Testis (tissue), 3 donors: ENCODE data around the gene CLDN14. TPM values are rescaled to one million over a fixed set of nuclear protein-coding genes. Genes with fewer than 3 reads are reported as not detected.

Source experiments
- DNase-seq: peaks from one replicate; pipeline ENCODE4 v3.0.0-alpha.2; 2019
- H3K27ac ChIP-seq, 2 donors: fragments of 200-600 bp; sonication (generic); one replicate each; pipeline ENCODE4 v1.5.1; 2019
- H3K27me3 ChIP-seq: fragments of 200-600 bp; sonication (generic); one replicate; pipeline ENCODE4 v1.5.1; 2019
- H3K36me3 ChIP-seq: fragments of 200-600 bp; sonication (generic); one replicate; pipeline ENCODE4 v1.5.1; 2017; ENCODE audit warnings: low read depth; ENCODE audit errors: missing control alignments
- H3K4me1 ChIP-seq: fragments of 200-600 bp; sonication (generic); one replicate; pipeline ENCODE4 v1.5.1; 2019
- H3K4me3 ChIP-seq, 2 donors: fragments of 200-600 bp; sonication (generic); one replicate each; pipeline ENCODE4 v1.5.1; 2017 to 2019
- H3K9me3 ChIP-seq: fragments of 200-600 bp; sonication (generic); one replicate; pipeline ENCODE4 v1.5.1; 2017
- POLR2A ChIP-seq: fragments of 450-650 bp; IDR thresholded peaks from one replicate; pipeline ENCODE4 v1.6.1; 2017; ENCODE audit warnings: antibody characterized with exemption, mild to moderate bottlenecking, moderate library complexity
- WGBS, 2 donors: methylation state at CpG; one replicate each; pipeline ENCODE4 v1.1.5; 2018; 5-methylcytosine and 5-hydroxymethylcytosine counted together
- intact Hi-C: fragments of 100-400 bp; cut with DNase I; formaldehyde crosslinking; loops from one replicate; pipeline ENCODE4 v1.15.1; 2023; ENCODE audit warnings: low total_unique reads
- polyA plus RNA-seq: library from polyadenylated mRNA; stranded (reverse); fragments of 350-450 nt; fragmentation: Illumina TruSeq; extraction: RNeasy Lipid Tissue Mini Kit (QIAGEN cat#74804); gene quantifications from one replicate; pipeline ENCODE4 v1.2.3, GENCODE V29; 2014; ENCODE audit warnings: low read depth, low replicate concordance; ENCODE audit not compliant: insufficient read depth
- total RNA-seq, 2 donors: library from RNA; depleted of rRNA; stranded (reverse); fragments of >200 nt; gene quantifications; one replicate each; pipeline ENCODE4 v1.2.3, GENCODE V29; 2016
- TF ChIP-seq, protein P1 (sequence below), 3 experiments: fragments of 450-650 bp in 2 of 3; fragments of 200-600 bp in 1 of 3; sonication (generic) in 1 of 3; IDR thresholded peaks; one replicate each; pipeline ENCODE4 v1.5.1; 2016 to 2019; ENCODE audit warnings: antibody characterized with exemption in 3 of 3, mild to moderate bottlenecking in 2 of 3, moderate library complexity in 1 of 3

Gene CLDN14
- total and polyA plus RNA-seq, 3 donors from 2014 or later: 0.31 to 0.96 (median 0.31) TPM

DNA sequence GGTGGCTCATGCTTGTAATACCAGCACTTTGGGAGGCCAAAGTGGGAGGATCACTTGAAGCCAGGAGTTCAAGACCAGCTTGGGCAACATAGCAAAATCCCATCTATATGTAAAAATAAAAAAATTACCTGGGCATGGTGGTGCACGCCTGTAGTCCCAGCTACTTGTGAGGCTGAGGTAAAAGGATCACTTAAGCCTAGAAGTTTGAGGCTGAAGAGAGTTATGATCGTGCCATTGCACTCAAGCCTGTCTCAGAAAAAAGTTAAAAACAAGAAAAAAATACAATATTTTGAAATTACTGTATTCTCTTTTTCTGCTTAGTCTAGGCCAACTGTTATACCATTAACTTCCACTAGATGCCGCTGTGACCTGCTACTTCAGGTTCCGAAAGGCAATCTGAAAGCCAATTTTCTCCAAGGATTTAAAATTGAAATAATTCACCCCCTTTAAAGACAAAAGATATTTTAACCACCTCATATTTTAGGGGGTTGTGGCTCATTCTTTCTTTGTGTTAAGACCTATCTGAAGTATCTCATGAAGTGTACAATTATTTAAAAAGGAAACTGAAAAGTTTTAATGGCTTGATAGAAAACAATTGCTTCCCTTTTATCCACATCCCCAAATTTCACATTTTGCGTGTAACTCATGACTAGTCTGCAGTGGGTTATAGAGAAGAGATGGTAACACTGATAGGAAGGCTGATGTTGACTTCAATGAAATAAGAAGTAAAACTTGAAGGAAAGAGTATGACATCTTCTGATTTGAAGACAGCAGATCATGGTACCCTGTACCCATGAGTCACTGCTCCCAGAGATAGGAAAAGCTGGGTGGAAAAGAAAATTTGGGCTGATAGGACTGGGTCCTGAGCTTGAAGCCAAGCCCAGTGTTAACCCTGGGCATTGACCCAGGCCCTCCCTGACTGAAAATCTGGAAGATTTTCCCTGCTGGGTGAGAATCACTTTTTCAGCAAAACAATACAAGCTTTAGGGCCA is 24.4 kb upstream of the CLDN14 start:
- Histone ChIP-seq H3K4me1 (no peaks in the 10 kb centered on the region), H3K4me3 (no peak overlapping the region), H3K9me3 (no peaks in the 10 kb centered on the region), H3K27ac (no peak overlapping the region), H3K27me3 (no peaks in the 10 kb centered on the region), H3K36me3 (no peaks in the 10 kb centered on the region)
- WGBS, 2 donors: 46 to 50% methylated on average over 5 of the region's 5 CpGs
- DNase-seq: peak; percentile 67
- intact Hi-C loops: no loop called here
- TF ChIP-seq POLR2A: no peak
- TF ChIP-seq, protein P1, sequence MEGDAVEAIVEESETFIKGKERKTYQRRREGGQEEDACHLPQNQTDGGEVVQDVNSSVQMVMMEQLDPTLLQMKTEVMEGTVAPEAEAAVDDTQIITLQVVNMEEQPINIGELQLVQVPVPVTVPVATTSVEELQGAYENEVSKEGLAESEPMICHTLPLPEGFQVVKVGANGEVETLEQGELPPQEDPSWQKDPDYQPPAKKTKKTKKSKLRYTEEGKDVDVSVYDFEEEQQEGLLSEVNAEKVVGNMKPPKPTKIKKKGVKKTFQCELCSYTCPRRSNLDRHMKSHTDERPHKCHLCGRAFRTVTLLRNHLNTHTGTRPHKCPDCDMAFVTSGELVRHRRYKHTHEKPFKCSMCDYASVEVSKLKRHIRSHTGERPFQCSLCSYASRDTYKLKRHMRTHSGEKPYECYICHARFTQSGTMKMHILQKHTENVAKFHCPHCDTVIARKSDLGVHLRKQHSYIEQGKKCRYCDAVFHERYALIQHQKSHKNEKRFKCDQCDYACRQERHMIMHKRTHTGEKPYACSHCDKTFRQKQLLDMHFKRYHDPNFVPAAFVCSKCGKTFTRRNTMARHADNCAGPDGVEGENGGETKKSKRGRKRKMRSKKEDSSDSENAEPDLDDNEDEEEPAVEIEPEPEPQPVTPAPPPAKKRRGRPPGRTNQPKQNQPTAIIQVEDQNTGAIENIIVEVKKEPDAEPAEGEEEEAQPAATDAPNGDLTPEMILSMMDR (IDR thresholded peaks at IDR 0.05): peak; percentile 91 to 96 (median 91)

DNA sequence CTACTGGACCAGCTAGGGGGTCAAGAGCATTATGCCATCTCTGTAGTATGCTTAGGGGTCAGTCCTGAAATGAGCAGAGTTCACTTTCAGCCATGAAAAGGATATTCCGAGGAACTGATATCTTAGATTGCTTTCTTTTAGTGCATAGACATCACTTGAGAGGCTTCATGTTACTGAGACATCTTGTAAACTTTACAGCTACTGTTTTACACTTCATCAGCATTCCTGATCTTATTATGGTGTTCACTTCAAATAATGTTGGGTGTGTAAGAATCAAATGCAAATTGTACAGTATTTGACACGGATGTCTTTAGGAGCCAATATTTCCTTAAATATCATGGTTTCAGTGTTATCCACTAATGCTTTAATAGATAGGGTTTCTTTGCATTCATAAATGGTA is 22.4 kb upstream of the CLDN14 start:
- WGBS, 2 donors: 86 to 90% methylated on average over 2 of the region's 2 CpGs
- DNase-seq: no peak
- intact Hi-C loops: no loop called here
- no peak overlapping the region for H3K4me3 ChIP-seq
- TF ChIP-seq, protein P1 (IDR thresholded peaks at IDR 0.05): no peak
- TF ChIP-seq POLR2A: no peak
- H3K27me3 ChIP-seq: no peaks in the 10 kb centered on the region
- H3K27ac ChIP-seq: no peak overlapping the region
- H3K36me3 ChIP-seq: no peaks in the 10 kb centered on the region
- no peaks in the 10 kb centered on the region for H3K9me3 ChIP-seq
- H3K4me1 ChIP-seq: no peaks in the 10 kb centered on the region

- TF ChIP-seq, protein P1 (IDR thresholded peaks at IDR 0.05): no peak
- no peak for TF ChIP-seq POLR2A
- Histone ChIP-seq H3K9me3 (no peaks in the 10 kb centered on the region), H3K36me3 (no peaks in the 10 kb centered on the region), H3K4me3 (no peak overlapping the region), H3K4me1 (no peaks in the 10 kb centered on the region), H3K27me3 (no peaks in the 10 kb centered on the region), H3K27ac (no peak overlapping the region)
- WGBS, 2 donors: 82 to 83% methylated on average over 4 of the region's 4 CpGs
- intact Hi-C loops: no loop called here
- DNase-seq: no peak
Observed at GRCh38 chr21:36501589-36501892, 21.6 kb upstream of the CLDN14 start.

DNA sequence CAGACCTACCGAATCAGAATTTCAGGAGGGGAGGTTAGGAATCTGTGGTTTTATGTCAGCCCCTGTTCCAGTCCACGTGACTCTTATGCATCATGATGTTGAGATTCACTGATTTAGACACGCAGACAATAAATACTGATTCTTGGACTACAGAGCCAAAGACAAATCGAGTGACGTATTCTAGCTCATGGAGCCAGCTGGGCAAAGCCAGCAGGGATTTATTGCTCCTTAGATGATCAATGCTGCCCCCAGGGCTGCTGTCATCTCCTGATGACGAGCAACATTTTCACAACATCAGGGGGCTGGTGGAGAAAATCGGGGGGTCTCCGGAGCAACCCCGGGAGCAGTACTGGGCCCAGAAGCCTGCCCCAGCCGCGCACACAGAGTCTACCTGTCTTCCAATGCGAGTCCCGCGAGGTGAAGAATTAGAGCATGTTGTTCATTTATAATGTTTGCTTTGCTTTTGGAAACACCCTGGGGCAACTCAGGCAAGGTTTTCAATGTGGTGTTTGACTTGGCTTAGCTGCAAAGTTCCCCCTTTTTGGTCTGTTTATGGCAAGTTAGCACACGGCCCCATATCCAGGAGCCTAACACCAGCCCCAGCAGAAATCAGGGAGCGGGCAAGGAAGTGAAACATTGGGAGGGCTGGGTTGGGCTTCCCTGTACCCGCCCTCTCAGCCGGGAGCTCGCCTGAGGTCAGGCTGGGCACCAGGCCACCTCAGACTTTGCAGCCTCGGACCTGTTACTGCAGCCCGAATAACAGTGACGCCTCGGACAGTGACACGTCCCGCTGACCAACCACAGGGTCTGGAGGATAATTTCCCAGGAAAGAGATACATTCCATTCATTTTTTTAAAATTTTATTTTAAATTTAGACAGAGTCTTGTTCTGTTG is 19.9 kb upstream of the CLDN14 start:
- H3K4me3 ChIP-seq: no peak overlapping the region
- no peaks in the 10 kb centered on the region for H3K9me3 ChIP-seq
- H3K27ac ChIP-seq: no peak overlapping the region
- intact Hi-C loops: no loop called here
- no peaks in the 10 kb centered on the region for H3K27me3 ChIP-seq
- no peaks in the 10 kb centered on the region for H3K36me3 ChIP-seq
- no peak for DNase-seq
- no peak for TF ChIP-seq POLR2A
- TF ChIP-seq, protein P1 (IDR thresholded peaks at IDR 0.05): no peak
- no peaks in the 10 kb centered on the region for H3K4me1 ChIP-seq
- 84% methylated on average over 25 of the region's 25 CpGs for WGBS, 2 donors
